ENCODE results near the gene SLC41A3. TPM values are rescaled to one million over a fixed set of nuclear protein-coding genes. Genes with fewer than 3 reads are reported as not detected.
"Not testable (repeated sequence)": the region's sequence is repeated elsewhere in the genome, so short reads cannot be mapped to it uniquely, and the experiment has no call there.

SLC41A3 gene
- total and polyA plus RNA-seq, 7 donors, result 5.1 to 59.5 (median 28.9) TPM

- H3K4me3 ChIP-seq, result no peak overlapping the region
- intact Hi-C loops (cut with DNase I), result no loop called here
- peaks cover 0 to 2% (median 0%) of the 10 kb centered on the region in 4 donors for H3K9me3 ChIP-seq
- WGBS, 2 donors, result 94% methylated on average over 10 of the region's 10 CpGs
- no peak for TF ChIP-seq CTCF (IDR thresholded peaks at IDR 0.05)
- TF ChIP-seq EP300 (IDR thresholded peaks at IDR 0.05), result no peak
- no peak for TF ChIP-seq POLR2A (IDR thresholded peaks at IDR 0.05)
- TF ChIP-seq POLR2AphosphoS5 (IDR thresholded peaks at IDR 0.05), result no peak
- no peak for DNase-seq
- no peaks in the 10 kb centered on the region for H3K27me3 ChIP-seq
- peaks cover 0 to 11% (median 5%) of the 10 kb centered on the region in 4 donors for H3K36me3 ChIP-seq
- no peak overlapping the region for H3K27ac ChIP-seq
- peaks cover 0 to 4% (median 0%) of the 10 kb centered on the region in 4 donors for H3K4me1 ChIP-seq
Observed at GRCh38 chr3:126070146-126070545, 13.8 kb downstream of the SLC41A3 start.

- H3K9me3 ChIP-seq, result peaks cover 0 to 2% (median 0%) of the 10 kb centered on the region in 4 donors
- H3K4me1 ChIP-seq, result peaks cover 0 to 5% (median 0%) of the 10 kb centered on the region in 4 donors
- no peak for TF ChIP-seq EP300 (IDR thresholded peaks at IDR 0.05)
- no peak for TF ChIP-seq POLR2A (IDR thresholded peaks at IDR 0.05)
- no peak for TF ChIP-seq CTCF (IDR thresholded peaks at IDR 0.05)
- TF ChIP-seq POLR2AphosphoS5 (IDR thresholded peaks at IDR 0.05), result no peak
- no peak overlapping the region for H3K4me3 ChIP-seq
- WGBS, 2 donors, result 96 to 97% methylated on average over 8 of the region's 8 CpGs
- H3K27me3 ChIP-seq, result no peaks in the 10 kb centered on the region
- no peak for DNase-seq
- intact Hi-C loops (cut with DNase I), result no loop called here
- H3K36me3 ChIP-seq, result peaks cover 0 to 11% (median 5%) of the 10 kb centered on the region in 4 donors
- no peak overlapping the region for H3K27ac ChIP-seq
Observed at GRCh38 chr3:126067959-126068358, 16.0 kb downstream of the SLC41A3 start.

- 92 to 97% methylated on average over 6 of the region's 6 CpGs for WGBS, 2 donors
- H3K27me3 ChIP-seq; H3K9me3 ChIP-seq; DNase-seq; H3K27ac ChIP-seq; H3K4me3 ChIP-seq; intact Hi-C loops (cut with DNase I); H3K4me1 ChIP-seq: not testable (repeated sequence)
- peaks cover 0 to 11% (median 5%) of the 10 kb centered on the region in 4 donors for H3K36me3 ChIP-seq
Observed at GRCh38 chr3:126066676-126067075, 17.2 kb downstream of the SLC41A3 start.

GRCh38 chr3:126065876-126066275, 18.0 kb downstream of the SLC41A3 start:
- Histone ChIP-seq H3K4me3 (no peak overlapping the region), H3K36me3 (peaks cover 0 to 11% (median 5%) of the 10 kb centered on the region in 4 donors), H3K9me3 (no peaks in the 10 kb centered on the region), H3K4me1 (peaks cover 0 to 5% (median 0%) of the 10 kb centered on the region in 4 donors), H3K27me3 (no peaks in the 10 kb centered on the region), H3K27ac (no peak overlapping the region)
- TF ChIP-seq CTCF (IDR thresholded peaks at IDR 0.05) (no peak), POLR2AphosphoS5 (IDR thresholded peaks at IDR 0.05) (no peak), EP300 (IDR thresholded peaks at IDR 0.05) (no peak), POLR2A (IDR thresholded peaks at IDR 0.05) (no peak)
- 94 to 96% methylated on average over 3 of the region's 3 CpGs for WGBS, 2 donors
- DNase-seq, result no peak
- intact Hi-C loops (cut with DNase I), result no loop called here

- WGBS, 2 donors, result 60 to 68% methylated on average over 10 of the region's 10 CpGs
Observed at GRCh38 chr3:126064627-126065258, 19.2 kb downstream of the SLC41A3 start.

More at GRCh38 chr3:126064627-126065258, 19.2 kb downstream of the SLC41A3 start:
- Histone ChIP-seq H3K4me3 (no peak overlapping the region), H3K9me3 (no peaks in the 10 kb centered on the region), H3K4me1 (peaks cover 0 to 5% (median 0%) of the 10 kb centered on the region in 4 donors), H3K27me3 (no peaks in the 10 kb centered on the region), H3K27ac (no peak overlapping the region), H3K36me3 (peaks cover 0 to 11% (median 5%) of the 10 kb centered on the region in 4 donors)
- no peak for TF ChIP-seq CTCF (IDR thresholded peaks at IDR 0.05)
- no peak for TF ChIP-seq POLR2A (IDR thresholded peaks at IDR 0.05)
- TF ChIP-seq EP300 (IDR thresholded peaks at IDR 0.05), result no peak
- no peak for TF ChIP-seq POLR2AphosphoS5 (IDR thresholded peaks at IDR 0.05)
- DNase-seq, result no peak
- intact Hi-C loops (cut with DNase I), result no loop called here
